ENCODE results near the gene AGMO. TPM values are rescaled to one million over a fixed set of nuclear protein-coding genes. Genes with fewer than 3 reads are reported as not detected.

Gene AGMO
- total RNA-seq, 1 donor from 2014 or later: 0.60 TPM

DNA sequence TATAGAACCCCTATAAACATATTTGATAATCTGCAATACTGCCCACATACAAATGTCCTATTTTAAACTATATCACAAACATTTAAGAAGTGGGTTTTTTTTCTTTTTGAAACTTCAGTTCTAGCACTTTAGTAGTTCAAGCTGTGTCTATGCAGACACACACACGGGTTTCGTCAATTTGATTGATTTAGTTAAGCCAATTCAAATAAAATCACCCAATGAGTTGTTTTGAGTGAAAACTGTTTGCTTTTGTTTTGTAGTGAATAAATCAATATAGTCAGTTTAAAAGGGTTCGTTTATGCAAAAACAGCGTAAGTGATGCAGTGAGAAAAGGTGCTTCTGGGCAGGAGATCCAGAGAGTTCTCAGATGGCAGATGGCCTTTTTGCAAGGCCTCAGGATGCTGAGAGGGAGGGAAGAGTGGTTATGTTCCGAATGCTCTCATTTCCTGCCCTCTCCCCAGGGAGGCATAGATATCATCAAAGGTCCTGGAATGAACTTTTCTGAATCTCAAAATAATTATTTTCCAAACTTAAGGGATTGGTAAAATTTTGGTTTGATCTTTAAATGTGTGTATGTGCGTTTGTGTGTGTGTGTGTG, 102.7 kb downstream of the AGMO start:
- DNase-seq (ENCODE audit: low spot score): no peak
- Mint-ChIP-seq H3K9me3 (ENCODE audit: low read depth) (no peaks in the 10 kb centered on the region), H3K4me1 (ENCODE audit: low read depth) (peaks cover 63% of the 10 kb centered on the region), H3K27me3 (ENCODE audit: low read depth) (no peaks in the 10 kb centered on the region), H3K4me3 (ENCODE audit: unreplicated experiment) (no peak overlapping the region), H3K36me3 (ENCODE audit: low read depth) (no peaks in the 10 kb centered on the region), H3K27ac (ENCODE audit: unreplicated experiment) (peak overlapping the region; percentile 36)
- no peak for TF ChIP-seq CTCF (IDR thresholded peaks at IDR 0.05)

- TF ChIP-seq CTCF (IDR thresholded peaks at IDR 0.05): no peak
- H3K4me1 Mint-ChIP-seq (ENCODE audit: low read depth): peaks cover 57% of the 10 kb centered on the region
- no peaks in the 10 kb centered on the region for H3K36me3 Mint-ChIP-seq (ENCODE audit: low read depth)
- DNase-seq (ENCODE audit: low spot score): no peak
- no peaks in the 10 kb centered on the region for H3K27me3 Mint-ChIP-seq (ENCODE audit: low read depth)
- H3K4me3 Mint-ChIP-seq (ENCODE audit: unreplicated experiment): no peak overlapping the region
- H3K27ac Mint-ChIP-seq (ENCODE audit: unreplicated experiment): peak overlapping the region; percentile 36
- H3K9me3 Mint-ChIP-seq (ENCODE audit: low read depth): no peaks in the 10 kb centered on the region
Observed at GRCh38 chr7:15457990-15458955, 103.5 kb downstream of the AGMO start.

GRCh38 chr7:15452670-15453069, 109.1 kb downstream of the AGMO start:
- Mint-ChIP-seq H3K9me3 (ENCODE audit: low read depth) (peaks cover 7% of the 10 kb centered on the region), H3K36me3 (ENCODE audit: low read depth) (no peaks in the 10 kb centered on the region), H3K27me3 (ENCODE audit: low read depth) (no peaks in the 10 kb centered on the region), H3K4me3 (ENCODE audit: unreplicated experiment) (no peak overlapping the region), H3K4me1 (ENCODE audit: low read depth) (peaks cover 13% of the 10 kb centered on the region), H3K27ac (ENCODE audit: unreplicated experiment) (no peak overlapping the region)
- no peak for TF ChIP-seq CTCF (IDR thresholded peaks at IDR 0.05)
- no peak for DNase-seq (ENCODE audit: low spot score)

DNA sequence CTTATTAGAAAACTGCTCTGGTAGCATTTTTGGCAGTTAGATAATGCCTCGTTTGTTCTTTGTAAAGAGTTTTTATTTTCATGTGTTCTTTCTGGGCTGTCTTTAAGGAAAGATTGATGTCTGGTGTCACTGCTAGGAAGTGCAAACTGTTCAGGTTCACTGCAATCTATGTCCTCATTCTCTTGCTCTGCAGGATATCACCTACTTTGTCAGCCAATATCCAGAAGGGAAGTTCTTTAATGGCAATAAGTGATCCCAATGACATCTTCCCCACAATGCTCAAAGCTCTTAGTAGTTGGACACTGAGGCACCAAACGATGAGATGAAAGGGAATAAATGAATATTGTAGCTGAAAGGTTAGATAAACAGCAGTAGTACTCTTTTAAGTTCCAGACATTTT, 115.1 kb downstream of the AGMO start:
- H3K9me3 Mint-ChIP-seq (ENCODE audit: low read depth): no peaks in the 10 kb centered on the region
- no peaks in the 10 kb centered on the region for H3K27me3 Mint-ChIP-seq (ENCODE audit: low read depth)
- H3K27ac Mint-ChIP-seq (ENCODE audit: unreplicated experiment): no peak overlapping the region
- H3K4me3 Mint-ChIP-seq (ENCODE audit: unreplicated experiment): no peak overlapping the region
- H3K4me1 Mint-ChIP-seq (ENCODE audit: low read depth): peaks cover 2% of the 10 kb centered on the region
- H3K36me3 Mint-ChIP-seq (ENCODE audit: low read depth): no peaks in the 10 kb centered on the region
- TF ChIP-seq CTCF (IDR thresholded peaks at IDR 0.05): no peak
- DNase-seq (ENCODE audit: low spot score): no peak

GRCh38 chr7:15446280-15446679, 115.5 kb downstream of the AGMO start:
- no peak overlapping the region for H3K4me3 Mint-ChIP-seq (ENCODE audit: unreplicated experiment)

More at GRCh38 chr7:15446280-15446679, 115.5 kb downstream of the AGMO start:
- Mint-ChIP-seq H3K27ac (ENCODE audit: unreplicated experiment) (no peak overlapping the region), H3K4me1 (ENCODE audit: low read depth) (peaks cover 2% of the 10 kb centered on the region), H3K27me3 (ENCODE audit: low read depth) (no peaks in the 10 kb centered on the region), H3K9me3 (ENCODE audit: low read depth) (no peaks in the 10 kb centered on the region), H3K36me3 (ENCODE audit: low read depth) (no peaks in the 10 kb centered on the region)
- no peak for DNase-seq (ENCODE audit: low spot score)
- TF ChIP-seq CTCF (IDR thresholded peaks at IDR 0.05): no peak

Data from chondrocyte (in vitro differentiated cells).